HG03066 (cell line): ENCODE data around the gene PFDN6.
"Not testable (repeated sequence)": the region's sequence is repeated elsewhere in the genome, so short reads cannot be mapped to it uniquely, and the experiment has no call there.

Experiments
- ATAC-seq: cut with Tn5 transposase; IDR thresholded peaks from one replicate; pipeline ENCODE4 v1.9.1; 2021; ENCODE audit warnings: low read depth; ENCODE audit not compliant: unreplicated experiment

PFDN6 gene

GRCh38 chr6:33288921-33289783 lies at the start of gene PFDN6, which contains the start of gene WDR46:
Gene PFDN6 (plus strand): TSS chr6:33289601. CDS start chr6:33289857, 256 bp downstream.
Gene WDR46 (minus strand): TSS chr6:33289239. CDS start chr6:33289170, 69 bp downstream.
- peak; percentile 87 for ATAC-seq

GRCh38 chr6:33241968-33242367 lies 47.4 kb upstream of the PFDN6 start:
- no peak for ATAC-seq

DNA sequence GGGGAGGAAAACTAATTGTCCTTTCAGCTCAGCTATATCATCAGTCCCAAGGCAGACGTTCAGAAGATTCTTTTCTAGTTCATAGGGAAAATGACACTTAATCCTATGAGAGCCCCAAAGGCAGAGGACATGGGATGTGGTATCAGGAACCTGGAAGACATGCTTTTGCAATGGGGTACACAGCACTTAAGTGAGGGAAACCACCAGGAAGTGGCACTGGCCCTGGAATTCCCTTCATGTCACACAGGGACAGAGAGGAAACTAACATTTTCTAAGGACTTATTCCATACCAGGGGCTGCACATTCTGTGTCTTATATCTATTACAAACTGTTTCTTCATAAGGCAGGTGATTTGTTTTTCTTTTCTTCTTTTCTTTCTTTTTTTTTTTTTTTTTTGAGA lies 45.9 kb upstream of the PFDN6 start:
- ATAC-seq, result no peak

DNA sequence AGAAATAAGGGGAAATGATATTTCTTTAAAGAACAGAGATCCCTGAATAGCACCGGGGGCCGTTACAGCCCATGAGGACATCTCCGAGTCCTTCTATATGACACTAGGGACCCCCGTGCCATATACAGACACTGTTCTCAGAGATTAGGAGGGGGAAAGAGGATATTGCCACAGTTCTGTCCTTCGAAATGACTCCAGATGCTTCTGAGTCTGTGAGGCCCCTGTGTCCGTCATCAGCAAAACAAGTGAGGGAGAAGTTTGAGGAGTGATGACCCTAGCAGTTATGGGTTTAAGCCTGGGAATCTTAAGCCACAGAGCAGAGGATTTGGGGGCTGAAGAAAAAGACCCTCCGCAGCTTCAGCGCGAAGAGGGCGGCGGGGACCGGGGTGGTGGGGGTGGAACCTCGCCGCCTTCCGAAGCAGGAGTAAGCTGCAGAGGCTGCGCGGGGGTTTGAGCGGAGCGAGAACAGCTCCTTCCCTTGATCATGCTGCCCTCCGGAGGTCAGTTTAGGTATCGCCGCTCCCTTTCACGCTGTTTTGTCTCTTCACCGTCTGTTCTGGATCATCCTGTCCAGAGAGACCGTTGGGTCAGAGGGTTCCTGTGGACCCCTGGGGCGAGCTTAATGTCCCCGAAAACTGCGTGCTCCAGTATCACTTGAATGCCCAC lies 41.3 kb upstream of the PFDN6 start:
- peak; percentile 38 for ATAC-seq

DNA sequence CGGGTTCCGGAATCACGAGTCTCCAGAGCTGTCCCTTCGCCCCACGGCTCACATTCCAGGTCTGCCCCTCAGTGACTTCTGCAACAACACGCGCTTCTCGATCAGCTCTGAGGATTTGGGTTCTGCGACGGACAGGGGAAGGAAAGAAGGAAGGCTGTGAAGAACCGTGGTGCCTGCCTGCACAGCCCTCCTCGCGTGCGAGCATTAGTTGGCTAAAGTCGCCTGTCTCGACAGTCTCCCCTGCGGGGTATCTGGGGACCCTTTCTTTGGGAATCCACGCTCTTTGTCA lies 40.8 kb upstream of the PFDN6 start:
- ATAC-seq, result peak; percentile 3

GRCh38 chr6:33248932-33249731 lies 40.3 kb upstream of the PFDN6 start:
- peak; percentile 88 for ATAC-seq

DNA sequence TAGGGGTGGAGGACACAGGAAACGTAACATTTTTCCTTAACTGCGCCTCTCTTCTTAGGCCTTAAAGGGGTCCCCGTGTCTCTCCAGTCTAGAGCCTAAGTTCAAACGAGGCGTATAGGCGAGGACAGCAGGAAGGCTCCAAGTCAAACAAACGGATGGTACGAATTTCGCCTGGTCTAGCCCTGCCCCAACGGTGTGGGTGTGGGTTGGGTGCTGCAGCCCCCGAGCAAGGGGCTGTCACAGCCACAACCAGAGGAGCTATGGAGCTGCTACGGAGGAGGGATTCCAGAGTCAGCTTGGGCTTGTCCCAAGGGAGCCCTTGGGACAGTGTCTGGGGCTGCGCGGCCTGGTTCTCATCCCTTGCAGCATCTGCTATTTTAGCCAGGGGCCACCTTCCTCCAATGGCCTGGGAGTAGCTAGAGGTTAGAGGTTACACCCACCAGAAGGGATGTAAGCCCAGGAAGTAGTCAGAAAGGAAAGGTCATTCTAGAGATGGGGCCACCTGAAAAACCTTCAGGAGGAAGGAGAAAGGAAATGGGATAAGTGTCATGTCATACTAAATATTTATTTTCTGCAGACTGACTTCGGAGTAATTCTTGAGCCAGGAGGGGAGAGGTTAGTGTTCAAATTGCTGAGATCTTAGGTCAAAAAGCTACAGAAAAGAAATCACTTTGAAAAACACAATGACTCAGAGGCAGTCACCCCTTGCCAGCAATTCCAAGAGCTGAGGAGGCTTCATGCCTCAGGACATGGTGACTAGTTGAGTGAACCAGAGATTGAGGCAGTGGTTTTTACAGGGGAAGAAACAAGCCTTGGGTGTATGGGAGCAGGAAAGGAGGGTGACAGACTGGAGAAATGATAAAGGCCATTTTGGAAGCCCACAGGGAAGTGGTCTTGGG lies 39.4 kb upstream of the PFDN6 start:
- no peak for ATAC-seq

DNA sequence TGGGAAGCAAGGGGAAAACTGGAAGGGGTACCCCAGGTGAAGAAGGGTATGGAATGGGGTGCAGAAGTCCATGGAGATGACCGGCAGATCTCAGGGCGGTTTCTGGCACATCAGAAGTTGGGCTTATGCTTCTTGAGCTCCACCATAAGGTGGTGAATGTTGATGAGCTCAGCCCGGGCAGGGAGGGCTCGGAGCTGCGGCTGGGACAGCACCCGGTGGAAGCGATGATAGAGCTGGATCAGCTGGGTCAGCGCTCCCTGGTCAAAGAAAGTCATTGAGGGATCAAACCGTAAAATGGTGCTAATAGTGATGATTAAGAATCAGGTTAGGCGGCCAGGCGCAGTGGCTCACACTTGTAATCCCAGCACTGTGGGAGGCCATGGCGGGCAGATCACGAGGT lies 38.7 kb upstream of the PFDN6 start:
- no peak for ATAC-seq

DNA sequence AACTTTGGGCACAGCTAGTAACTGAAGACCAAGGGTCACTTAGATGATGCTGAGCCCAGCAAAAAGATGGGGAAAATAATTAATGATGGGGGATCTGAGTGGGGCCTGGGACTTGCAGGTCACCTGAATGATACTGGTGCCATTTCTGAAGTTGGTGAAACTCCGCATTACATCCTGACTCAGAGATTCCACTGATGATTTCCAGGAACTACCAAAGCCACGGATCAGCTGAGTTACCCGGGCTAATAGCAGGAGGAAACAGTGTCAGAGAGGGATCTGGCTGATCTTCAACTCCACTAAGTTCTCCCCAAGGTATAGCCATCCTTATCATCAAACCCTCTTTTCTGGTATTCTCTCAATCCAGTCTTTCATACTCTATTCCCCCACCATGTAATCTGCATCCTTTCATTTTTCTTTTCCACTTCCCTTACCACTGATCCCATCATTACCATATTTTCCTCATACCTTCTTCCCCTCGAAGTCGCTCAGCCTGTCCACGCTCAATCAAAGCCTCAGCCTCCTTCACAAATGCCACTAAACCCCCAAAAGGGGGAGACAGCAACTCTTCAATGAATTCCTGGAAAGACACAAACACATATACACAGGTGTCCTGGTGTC lies 37.9 kb upstream of the PFDN6 start:
- ATAC-seq, result no peak

DNA sequence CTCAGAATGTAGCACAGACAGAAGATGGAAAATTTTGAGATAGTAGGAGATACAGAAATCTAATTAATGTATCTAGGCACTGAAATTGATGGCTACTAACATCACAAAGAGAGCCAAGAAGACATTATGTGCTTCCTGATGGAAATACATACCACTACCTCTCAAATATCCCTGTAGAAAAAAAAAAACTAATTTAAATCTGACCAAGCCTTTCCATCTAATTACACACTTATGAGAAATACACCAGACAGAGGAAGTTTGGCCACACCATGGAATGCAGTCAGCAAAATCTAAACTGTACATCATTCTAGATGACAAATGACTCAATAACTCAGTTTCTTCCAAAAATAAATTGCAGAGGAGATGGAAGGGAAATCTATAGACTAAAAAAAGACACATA lies 36.6 kb upstream of the PFDN6 start:
- ATAC-seq, result no peak

DNA sequence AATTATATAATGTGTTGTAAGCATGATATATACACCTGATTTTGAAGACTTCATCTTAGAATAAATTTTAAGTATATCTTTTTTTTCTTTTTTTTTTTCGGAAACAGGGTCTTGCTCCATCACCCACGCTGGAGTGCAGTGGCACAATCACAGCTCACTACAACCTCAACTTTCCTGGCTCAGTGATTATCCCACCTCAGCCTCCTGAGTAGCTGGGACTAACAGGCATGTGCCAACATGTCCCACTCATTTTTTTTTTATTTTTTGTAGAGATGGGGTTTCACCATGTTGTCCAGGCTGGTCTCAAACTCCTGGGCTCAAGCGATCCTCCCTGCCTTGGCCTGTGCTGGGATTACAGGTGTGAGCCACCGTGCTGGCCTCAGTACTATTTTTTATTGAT lies 34.8 kb upstream of the PFDN6 start:
- ATAC-seq, result no peak

DNA sequence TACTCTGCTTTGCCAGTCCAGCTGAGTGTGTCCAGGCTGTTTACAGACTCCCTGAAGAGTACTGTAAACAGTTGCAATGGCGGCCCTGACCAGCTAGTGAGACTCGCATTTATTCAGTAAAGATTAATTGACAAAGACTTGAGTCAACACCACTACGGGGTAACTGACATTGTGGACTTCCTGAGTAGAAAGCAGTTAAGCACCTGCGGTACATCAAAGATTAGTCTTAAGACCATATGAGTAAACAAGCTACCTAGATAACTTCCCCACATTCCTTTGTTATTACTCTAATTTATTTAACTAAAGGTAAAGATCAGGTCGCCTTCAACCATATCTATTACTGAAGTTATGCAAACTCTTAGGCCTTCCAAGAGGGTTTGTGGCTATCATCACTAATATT lies 30.4 kb upstream of the PFDN6 start:
- ATAC-seq, result no peak

DNA sequence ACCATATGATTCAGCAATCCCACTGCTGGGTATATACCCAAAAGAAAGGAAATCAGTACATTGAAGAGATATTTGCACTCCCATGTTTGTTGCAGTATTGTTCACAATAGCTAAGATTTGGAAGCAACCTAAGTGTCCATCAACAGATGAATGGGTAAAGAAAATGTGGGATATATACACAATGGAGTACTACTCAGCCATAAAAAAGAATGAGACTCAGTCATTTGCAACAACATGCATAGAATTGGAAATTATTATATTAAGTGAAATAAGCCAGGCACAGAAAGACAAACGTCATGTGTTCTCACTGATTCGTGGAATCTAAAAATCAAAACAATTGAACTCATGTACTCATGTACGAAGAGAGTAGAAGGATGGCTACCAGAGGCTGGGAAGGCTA lies 26.9 kb upstream of the PFDN6 start:
- ATAC-seq, result not testable (repeated sequence)

- no peak for ATAC-seq
Measured at GRCh38 chr6:33264015-33264414, 25.4 kb upstream of the PFDN6 start.

- no peak for ATAC-seq
Measured at GRCh38 chr6:33271117-33271467, 18.3 kb upstream of the PFDN6 start.

- peak; percentile 84 for ATAC-seq
Measured at GRCh38 chr6:33271468-33272274, 17.7 kb upstream of the PFDN6 start, which contains the start of the genes RPS18 and VPS52. Gene RPS18 (plus strand): TSS chr6:33272075. CDS start chr6:33272120, 45 bp downstream. Gene VPS52 (minus strand): TSS chr6:33271876. CDS start chr6:33271675, 201 bp downstream.

GRCh38 chr6:33272275-33273128 lies 16.9 kb upstream of the PFDN6 start:
- peak; percentile 15 for ATAC-seq
